KMS-11 (cell line): Measurements from ENCODE around the gene P4HA3.

ENCODE experiments used
- H2AFZ ChIP-seq: fragments of 200-600 bp; sonication (generic); 2 replicates; pipeline ENCODE4 v1.6.1; 2016; ENCODE audit warnings: antibody characterized with exemption, mixed run types, low read depth
- H3K27ac ChIP-seq: fragments of 200-600 bp; sonication (generic); 2 replicates; pipeline ENCODE4 v1.6.1; 2016; ENCODE audit warnings: mild to moderate bottlenecking, mixed run types
- H3K27me3 ChIP-seq: fragments of 200-600 bp; sonication (generic); 2 replicates; pipeline ENCODE4 v1.6.1; 2017; ENCODE audit warnings: mild to moderate bottlenecking, low read depth, mixed run types, moderate library complexity; ENCODE audit not compliant: insufficient read depth
- H3K36me3 ChIP-seq: fragments of 200-600 bp; sonication (generic); 2 replicates; pipeline ENCODE4 v1.6.1; 2017; ENCODE audit warnings: mild to moderate bottlenecking, mixed run types; ENCODE audit not compliant: insufficient read depth
- H3K4me1 ChIP-seq: fragments of 200-600 bp; sonication (generic); 2 replicates; pipeline ENCODE4 v1.6.1; 2016; ENCODE audit warnings: mild to moderate bottlenecking, low read depth, mixed run types; ENCODE audit not compliant: poor library complexity, severe bottlenecking
- H3K4me2 ChIP-seq: fragments of 200-600 bp; sonication (generic); 2 replicates; pipeline ENCODE4 v1.7.0; 2016; ENCODE audit warnings: mild to moderate bottlenecking, mixed run types
- H3K4me3 ChIP-seq: fragments of 200-600 bp; sonication (generic); IDR thresholded peaks from 2 replicates; pipeline ENCODE4 v1.6.1; 2017; ENCODE audit warnings: low read depth, low read length, mixed read lengths; ENCODE audit not compliant: insufficient read depth
- H3K79me2 ChIP-seq: fragments of 200-600 bp; sonication (generic); 2 replicates; pipeline ENCODE4 v1.6.1; 2016; ENCODE audit warnings: low read depth, mixed run types; ENCODE audit not compliant: insufficient read depth
- H3K9ac ChIP-seq: fragments of 200-600 bp; sonication (generic); 2 replicates; pipeline ENCODE4 v1.6.1; 2016; ENCODE audit warnings: mild to moderate bottlenecking, mixed run types
- H4K20me1 ChIP-seq: fragments of 200-600 bp; sonication (generic); 2 replicates; pipeline ENCODE4 v1.6.1; 2016; ENCODE audit warnings: mild to moderate bottlenecking, mixed run types; ENCODE audit not compliant: insufficient read depth
- CTCF ChIP-seq: fragments of 200-600 bp; sonication (generic); conservative IDR thresholded peaks from 2 replicates; pipeline ENCODE4 v1.6.1; 2017; ENCODE audit warnings: low read depth, mild to moderate bottlenecking, antibody characterized with exemption, low read length, moderate library complexity, mixed read lengths

The P4HA3 gene

GRCh38 chr11:74235121-74235520, 76.3 kb downstream of the P4HA3 start:
- Histone ChIP-seq H3K9ac (no peak overlapping the region), H4K20me1 (no peaks in the 10 kb centered on the region), H3K4me3 (no peak overlapping the region), H3K27ac (no peak overlapping the region), H3K4me1 (no peaks in the 10 kb centered on the region), H3K27me3 (no peaks in the 10 kb centered on the region), H3K36me3 (no peaks in the 10 kb centered on the region; the same call in 1 of the 2 replicates), H3K4me2 (no peak overlapping the region), H2AFZ (no peak overlapping the region), H3K79me2 (no peaks in the 10 kb centered on the region)
- no peak for TF ChIP-seq CTCF

GRCh38 chr11:74233683-74234082, 77.8 kb downstream of the P4HA3 start:
- no peaks in the 10 kb centered on the region for H4K20me1 ChIP-seq
- H3K27me3 ChIP-seq, result no peaks in the 10 kb centered on the region
- H3K9ac ChIP-seq, result no peak overlapping the region
- no peak overlapping the region for H2AFZ ChIP-seq
- H3K4me1 ChIP-seq, result no peaks in the 10 kb centered on the region
- H3K4me2 ChIP-seq, result no peak overlapping the region
- H3K79me2 ChIP-seq, result no peaks in the 10 kb centered on the region
- no peak for TF ChIP-seq CTCF
- no peaks in the 10 kb centered on the region; the same call in 1 of the 2 replicates for H3K36me3 ChIP-seq
- no peak overlapping the region for H3K4me3 ChIP-seq
- H3K27ac ChIP-seq, result no peak overlapping the region

- H3K27ac ChIP-seq, result no peak overlapping the region
- H3K4me3 ChIP-seq, result no peak overlapping the region
- H3K9ac ChIP-seq, result no peak overlapping the region
- no peak overlapping the region for H2AFZ ChIP-seq
- H3K27me3 ChIP-seq, result no peaks in the 10 kb centered on the region
- H3K4me2 ChIP-seq, result no peak overlapping the region
- TF ChIP-seq CTCF, result no peak
- H3K36me3 ChIP-seq, result no peaks in the 10 kb centered on the region; the same call in 1 of the 2 replicates
- no peaks in the 10 kb centered on the region for H4K20me1 ChIP-seq
- H3K79me2 ChIP-seq, result no peaks in the 10 kb centered on the region
- H3K4me1 ChIP-seq, result no peaks in the 10 kb centered on the region
These were observed 79.0 kb downstream of the P4HA3 start for GRCh38 chr11:74232311-74232950.

GRCh38 chr11:74226907-74227306, 84.5 kb downstream of the P4HA3 start:
- no peaks in the 10 kb centered on the region for H3K79me2 ChIP-seq

More at GRCh38 chr11:74226907-74227306, 84.5 kb downstream of the P4HA3 start:
- H3K4me1 ChIP-seq, result no peaks in the 10 kb centered on the region
- no peak overlapping the region for H3K9ac ChIP-seq
- no peak overlapping the region for H3K27ac ChIP-seq
- H3K27me3 ChIP-seq, result no peaks in the 10 kb centered on the region
- no peak overlapping the region for H3K4me3 ChIP-seq
- H2AFZ ChIP-seq, result no peak overlapping the region
- no peak for TF ChIP-seq CTCF
- H4K20me1 ChIP-seq, result no peaks in the 10 kb centered on the region
- H3K36me3 ChIP-seq, result no peaks in the 10 kb centered on the region; the same call in 1 of the 2 replicates
- H3K4me2 ChIP-seq, result no peak overlapping the region
